Measurements from ENCODE around the gene C19orf33.

DNA sequence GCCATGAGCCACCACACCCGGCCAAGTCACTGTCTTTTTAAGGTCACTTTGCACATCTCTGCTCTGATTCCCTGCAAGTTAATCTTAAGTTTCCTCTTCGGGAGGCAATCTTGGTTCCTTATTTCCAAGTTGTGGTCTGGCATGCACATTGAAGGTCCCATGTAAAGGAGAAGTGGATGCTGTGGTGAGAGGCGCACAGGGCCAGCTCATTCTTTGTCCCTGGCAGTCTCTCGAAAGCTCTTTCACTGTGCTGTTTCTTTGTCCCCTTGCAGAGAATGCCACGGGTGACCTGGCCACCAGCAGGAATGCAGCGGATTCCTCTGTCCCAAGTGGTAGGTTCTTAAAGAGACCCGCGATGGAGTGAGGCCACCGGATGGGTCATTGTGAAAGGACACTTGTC lies 16.4 kb upstream of the C19orf33 start:
- TF ChIP-seq EP300 (IDR thresholded peaks at IDR 0.05) (no peak), POLR2AphosphoS5 (IDR thresholded peaks at IDR 0.05) (no peak), POLR2A (IDR thresholded peaks at IDR 0.05) (no peak)
- TF ChIP-seq, protein P1, sequence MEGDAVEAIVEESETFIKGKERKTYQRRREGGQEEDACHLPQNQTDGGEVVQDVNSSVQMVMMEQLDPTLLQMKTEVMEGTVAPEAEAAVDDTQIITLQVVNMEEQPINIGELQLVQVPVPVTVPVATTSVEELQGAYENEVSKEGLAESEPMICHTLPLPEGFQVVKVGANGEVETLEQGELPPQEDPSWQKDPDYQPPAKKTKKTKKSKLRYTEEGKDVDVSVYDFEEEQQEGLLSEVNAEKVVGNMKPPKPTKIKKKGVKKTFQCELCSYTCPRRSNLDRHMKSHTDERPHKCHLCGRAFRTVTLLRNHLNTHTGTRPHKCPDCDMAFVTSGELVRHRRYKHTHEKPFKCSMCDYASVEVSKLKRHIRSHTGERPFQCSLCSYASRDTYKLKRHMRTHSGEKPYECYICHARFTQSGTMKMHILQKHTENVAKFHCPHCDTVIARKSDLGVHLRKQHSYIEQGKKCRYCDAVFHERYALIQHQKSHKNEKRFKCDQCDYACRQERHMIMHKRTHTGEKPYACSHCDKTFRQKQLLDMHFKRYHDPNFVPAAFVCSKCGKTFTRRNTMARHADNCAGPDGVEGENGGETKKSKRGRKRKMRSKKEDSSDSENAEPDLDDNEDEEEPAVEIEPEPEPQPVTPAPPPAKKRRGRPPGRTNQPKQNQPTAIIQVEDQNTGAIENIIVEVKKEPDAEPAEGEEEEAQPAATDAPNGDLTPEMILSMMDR (IDR thresholded peaks at IDR 0.05), result no peak
